SK-N-MC (cell line): Measurements from ENCODE around the gene APOBEC3H.
A peak's percentile ranks its signal among the peaks of the same experiment; 100 is the strongest.

Experiments
- DNase-seq: peaks from one replicate; pipeline ENCODE4 v3.0.0-alpha.2; 2011; ENCODE audit warnings: low read depth, low spot score
- H3K27ac ChIP-seq: fragments of 200-600 bp; sonication (generic); 2 replicates; pipeline ENCODE4 v1.5.1; 2016; ENCODE audit warnings: mixed run types
- H3K36me3 ChIP-seq: fragments of 200-600 bp; sonication (generic); 2 replicates; pipeline ENCODE4 v1.6.1; 2017; ENCODE audit warnings: antibody characterized with exemption, low read length, mixed read lengths; ENCODE audit not compliant: insufficient read depth
- H3K4me3 ChIP-seq: fragments of 200-600 bp; sonication (generic); 2 replicates; pipeline ENCODE4 v1.5.1; 2016
- H3K9ac ChIP-seq: fragments of 200-600 bp; sonication (generic); 2 replicates; pipeline ENCODE4 v1.8.0; 2017; ENCODE audit warnings: mixed run types, mixed read lengths; ENCODE audit not compliant: insufficient read length
- H3K9me3 ChIP-seq: fragments of 200-600 bp; sonication (generic); 2 replicates; pipeline ENCODE4 v1.6.1; 2017; ENCODE audit warnings: low read depth, mild to moderate bottlenecking, antibody characterized with exemption, low read length, moderate library complexity, mixed read lengths
- EZH2 ChIP-seq: fragments of 200-600 bp; sonication (generic); IDR thresholded peaks from one replicate; pipeline ENCODE4 v1.6.1; 2017; ENCODE audit warnings: antibody characterized with exemption
- FOXP2 ChIP-seq: optimal IDR thresholded peaks from 2 replicates; pipeline ENCODE3; 2011; ENCODE audit warnings: mild to moderate bottlenecking, moderate library complexity; ENCODE audit not compliant: insufficient read depth; ENCODE audit errors: extremely low read length, control extremely low read depth
- POLR2AphosphoS5 ChIP-seq: IDR thresholded peaks from 2 replicates; pipeline ENCODE4 v1.6.1; 2012; ENCODE audit warnings: mild to moderate bottlenecking, low read depth, low read length, borderline replicate concordance

Gene APOBEC3H

DNA sequence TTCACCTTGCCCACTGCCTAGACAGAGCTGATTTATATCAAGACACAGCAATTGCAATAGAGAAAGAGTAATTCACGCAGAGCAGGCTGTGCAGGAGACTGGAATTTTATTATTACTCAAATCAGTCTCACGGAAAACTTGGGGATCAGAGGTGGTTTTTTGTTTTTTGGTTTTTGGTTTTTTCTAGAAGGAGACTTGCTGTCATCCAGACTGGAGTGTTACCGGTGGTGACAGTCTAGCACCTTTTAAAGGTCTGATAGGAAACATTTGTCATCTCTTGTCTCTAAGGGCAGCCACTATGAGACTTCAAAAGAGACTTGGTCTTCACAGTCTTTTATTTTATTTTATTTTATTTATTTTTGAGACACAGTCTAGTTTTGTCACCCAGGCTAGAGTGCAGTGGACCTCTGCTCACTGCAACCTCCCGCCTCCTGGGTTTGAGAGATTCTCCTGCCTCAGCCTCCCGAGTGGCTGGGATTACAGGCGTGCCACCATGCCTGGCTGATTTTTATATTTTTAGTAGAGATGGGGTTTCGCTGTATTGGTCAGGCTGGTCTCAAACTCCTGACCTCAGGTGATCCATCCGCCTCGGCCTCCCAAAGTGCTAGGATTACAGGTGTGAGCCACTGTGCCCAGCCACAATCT, 19.1 kb downstream of the APOBEC3H start:
- no peak overlapping the region for H3K27ac ChIP-seq
- no peak for TF ChIP-seq FOXP2
- TF ChIP-seq POLR2AphosphoS5, result no peak
- no peak for TF ChIP-seq EZH2
- H3K4me3 ChIP-seq, result no peak overlapping the region
- no peak overlapping the region for H3K9ac ChIP-seq
- DNase-seq, result no peak
- no peaks in the 10 kb centered on the region for H3K36me3 ChIP-seq
- H3K9me3 ChIP-seq, result no peaks in the 10 kb centered on the region

DNA sequence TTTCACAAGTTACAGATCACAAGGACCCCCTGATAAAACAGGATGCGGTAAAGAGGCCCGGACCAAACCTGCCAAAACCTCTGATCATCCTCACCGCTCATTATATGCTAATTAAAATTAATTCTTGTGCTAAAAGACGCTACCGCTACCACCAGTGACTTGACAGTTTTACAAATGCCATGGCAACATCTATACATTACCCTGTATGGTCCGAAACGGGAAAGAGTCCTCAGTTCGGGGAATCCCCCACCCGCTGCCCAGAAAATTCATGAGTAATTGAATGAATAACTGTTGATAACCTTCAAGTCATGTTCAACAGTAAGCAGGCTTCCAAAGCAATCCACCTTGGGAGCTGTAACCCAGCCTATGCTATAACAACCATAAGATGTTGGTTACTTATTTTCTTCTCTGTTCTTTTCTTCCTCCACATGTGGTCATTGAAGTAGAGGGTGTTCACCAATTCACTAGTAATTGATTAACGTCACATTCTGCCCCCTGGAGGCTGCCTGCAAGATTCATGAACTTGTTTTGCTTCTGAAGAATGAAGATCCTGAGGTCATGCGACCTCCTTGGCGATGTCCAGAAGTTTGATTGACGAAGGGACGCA, 20.6 kb downstream of the APOBEC3H start:
- Histone ChIP-seq H3K36me3 (no peaks in the 10 kb centered on the region), H3K9me3 (no peaks in the 10 kb centered on the region), H3K9ac (no peak overlapping the region), H3K27ac (no peak overlapping the region), H3K4me3 (no peak overlapping the region)
- TF ChIP-seq POLR2AphosphoS5, result no peak
- TF ChIP-seq EZH2, result no peak
- no peak for TF ChIP-seq FOXP2
- DNase-seq, result peak; percentile 22

DNA sequence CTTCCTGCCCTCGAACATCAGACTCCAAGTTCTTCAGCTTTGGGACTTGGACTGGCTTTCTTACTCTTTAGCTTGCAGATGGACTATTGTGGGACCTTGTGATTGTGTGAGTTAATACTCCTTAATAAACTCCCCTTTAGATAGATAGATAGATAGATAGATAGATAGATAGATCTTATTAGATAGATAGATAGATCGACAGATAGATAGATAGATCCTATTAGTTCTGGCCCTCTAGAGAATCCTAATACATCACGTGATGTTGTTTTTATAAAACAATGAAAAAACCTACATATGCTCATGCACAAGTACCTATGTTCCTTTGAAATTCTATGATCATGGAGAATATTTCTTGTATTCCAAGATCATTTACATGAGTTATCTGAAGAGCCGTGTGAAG, 23.9 kb downstream of the APOBEC3H start:
- TF ChIP-seq FOXP2 (no peak), POLR2AphosphoS5 (no peak), EZH2 (no peak)
- H3K9ac ChIP-seq, result no peak overlapping the region
- no peak overlapping the region for H3K27ac ChIP-seq
- DNase-seq, result no peak
- H3K36me3 ChIP-seq, result no peaks in the 10 kb centered on the region
- H3K9me3 ChIP-seq, result no peaks in the 10 kb centered on the region
- no peak overlapping the region for H3K4me3 ChIP-seq

DNA sequence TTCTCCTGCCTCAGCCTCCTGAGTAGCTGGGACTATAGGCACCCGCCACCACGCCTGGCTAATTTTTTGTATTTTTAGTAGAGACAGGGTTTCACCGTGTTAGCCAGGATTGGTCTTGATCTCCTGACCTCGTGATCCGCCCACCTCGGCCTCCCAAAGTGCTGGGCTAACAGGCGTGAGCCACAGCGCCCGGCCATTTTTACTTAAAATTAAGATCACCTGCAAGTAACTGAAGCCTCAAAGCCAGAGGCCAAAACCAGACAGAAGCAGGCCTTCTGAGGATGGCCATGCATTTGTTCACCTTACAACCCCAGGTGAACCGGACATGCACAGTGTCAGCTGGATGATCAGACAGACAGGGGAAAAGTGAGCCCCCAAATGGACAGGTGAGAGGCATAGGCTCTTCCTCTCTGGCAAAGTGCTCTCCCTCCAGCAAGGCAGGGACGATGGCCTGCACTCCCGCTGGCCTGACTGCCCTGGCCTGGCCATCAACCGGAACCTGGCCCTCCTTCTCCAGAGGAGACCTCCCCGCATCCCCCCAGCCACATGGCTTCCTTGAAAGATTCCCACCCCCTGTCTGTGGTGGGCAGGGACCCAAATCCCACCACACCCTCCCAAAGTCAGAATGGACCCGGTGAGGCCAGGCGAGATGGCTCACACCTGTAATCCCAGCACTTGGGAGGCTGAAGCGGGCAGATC, 25.9 kb downstream of the APOBEC3H start:
- Histone ChIP-seq H3K36me3 (no peaks in the 10 kb centered on the region), H3K4me3 (no peak overlapping the region), H3K9ac (no peak overlapping the region), H3K9me3 (no peaks in the 10 kb centered on the region), H3K27ac (no peak overlapping the region)
- TF ChIP-seq EZH2, result no peak
- no peak for TF ChIP-seq POLR2AphosphoS5
- TF ChIP-seq FOXP2, result no peak
- no peak for DNase-seq

DNA sequence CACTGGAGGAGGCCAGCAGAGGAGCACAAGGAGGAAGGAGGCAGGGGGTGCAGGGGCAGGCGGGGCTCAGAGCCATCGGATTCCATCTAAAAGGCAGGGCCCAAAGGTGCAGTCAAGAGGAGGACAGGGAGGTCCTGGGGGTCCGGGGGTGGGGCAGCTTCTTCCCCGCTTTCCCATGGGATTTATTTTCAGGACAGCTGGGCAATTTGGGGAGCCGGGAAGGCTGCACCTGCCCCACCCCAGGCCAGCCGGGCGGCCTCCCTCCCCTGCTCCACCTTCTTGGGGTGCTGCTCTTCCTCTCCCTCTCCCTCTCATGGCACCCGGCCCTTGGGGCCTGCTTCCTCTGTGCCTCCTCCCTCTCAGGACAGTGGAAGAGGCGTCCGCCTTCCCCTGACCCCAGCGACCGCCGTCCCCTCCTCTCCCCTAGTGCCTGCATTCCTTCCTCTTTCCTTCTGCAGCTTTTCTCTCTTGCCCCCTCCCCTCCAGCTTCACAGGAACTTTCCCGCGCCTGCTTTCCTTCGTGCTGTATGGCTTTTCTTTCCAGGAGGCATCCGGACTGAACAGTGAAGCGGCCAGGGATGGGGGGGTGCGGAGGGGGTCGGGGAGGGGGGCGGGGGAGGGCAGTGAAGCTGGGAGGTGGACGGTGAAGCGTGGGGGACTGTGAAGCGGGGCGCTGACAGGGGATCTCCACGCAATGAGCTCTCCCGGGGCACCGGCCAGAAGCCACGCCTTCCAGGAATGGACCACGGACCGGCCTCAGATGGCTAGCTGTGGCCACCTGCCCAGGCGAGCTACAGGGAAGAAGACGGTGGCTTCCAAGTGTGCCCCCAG, 26.9 kb downstream of the APOBEC3H start:
- Histone ChIP-seq H3K9ac (no peak overlapping the region), H3K36me3 (no peaks in the 10 kb centered on the region), H3K4me3 (no peak overlapping the region), H3K9me3 (no peaks in the 10 kb centered on the region), H3K27ac (no peak overlapping the region)
- no peak for DNase-seq
- no peak for TF ChIP-seq FOXP2
- TF ChIP-seq POLR2AphosphoS5, result no peak
- no peak for TF ChIP-seq EZH2

DNA sequence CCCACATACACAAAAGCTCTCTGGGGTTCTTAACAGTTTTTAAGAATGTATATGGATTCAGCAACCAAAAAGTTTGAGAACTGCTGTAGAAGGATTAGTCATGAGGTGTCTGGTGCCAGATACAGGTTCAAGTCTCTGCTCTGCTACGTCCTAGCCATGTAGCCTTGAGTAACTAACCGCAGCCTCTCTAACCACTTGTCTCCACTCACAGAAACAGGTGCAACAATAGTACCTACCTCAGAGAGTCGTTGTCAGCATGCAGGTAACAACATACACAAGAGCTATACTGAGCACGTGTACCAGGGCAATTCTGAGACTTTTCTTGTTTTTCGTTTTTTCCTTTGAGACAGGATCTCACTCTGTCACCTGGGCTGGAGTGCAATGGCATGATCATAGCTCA, 28.6 kb downstream of the APOBEC3H start:
- Histone ChIP-seq H3K27ac (no peak overlapping the region), H3K4me3 (no peak overlapping the region), H3K9me3 (no peaks in the 10 kb centered on the region), H3K9ac (no peak overlapping the region), H3K36me3 (no peaks in the 10 kb centered on the region)
- TF ChIP-seq EZH2 (no peak), FOXP2 (no peak), POLR2AphosphoS5 (no peak)
- no peak for DNase-seq

DNA sequence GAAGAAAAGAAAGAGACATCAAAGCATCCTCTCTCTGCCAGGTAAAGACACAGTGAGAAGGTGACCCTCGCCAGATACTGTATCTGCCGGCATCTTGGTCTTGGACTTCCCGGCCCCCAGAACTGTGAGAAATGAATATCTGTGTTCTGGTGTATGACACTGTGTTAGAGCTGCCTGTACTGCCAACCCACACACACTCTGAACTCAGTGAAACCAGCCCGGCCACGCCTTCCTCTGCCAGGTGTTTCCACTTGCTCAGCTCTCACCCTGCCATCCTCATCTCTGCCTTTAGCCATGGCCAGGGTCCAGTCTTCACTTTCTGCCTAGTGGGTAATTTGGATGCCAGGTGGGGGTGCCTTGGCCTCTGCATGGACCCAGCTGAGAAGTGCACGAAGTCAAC, 31.5 kb downstream of the APOBEC3H start:
- no peaks in the 10 kb centered on the region for H3K9me3 ChIP-seq
- DNase-seq, result no peak
- no peak for TF ChIP-seq FOXP2
- TF ChIP-seq POLR2AphosphoS5, result no peak
- TF ChIP-seq EZH2, result no peak
- no peak overlapping the region for H3K9ac ChIP-seq
- H3K4me3 ChIP-seq, result no peak overlapping the region
- H3K27ac ChIP-seq, result no peak overlapping the region
- no peaks in the 10 kb centered on the region for H3K36me3 ChIP-seq

DNA sequence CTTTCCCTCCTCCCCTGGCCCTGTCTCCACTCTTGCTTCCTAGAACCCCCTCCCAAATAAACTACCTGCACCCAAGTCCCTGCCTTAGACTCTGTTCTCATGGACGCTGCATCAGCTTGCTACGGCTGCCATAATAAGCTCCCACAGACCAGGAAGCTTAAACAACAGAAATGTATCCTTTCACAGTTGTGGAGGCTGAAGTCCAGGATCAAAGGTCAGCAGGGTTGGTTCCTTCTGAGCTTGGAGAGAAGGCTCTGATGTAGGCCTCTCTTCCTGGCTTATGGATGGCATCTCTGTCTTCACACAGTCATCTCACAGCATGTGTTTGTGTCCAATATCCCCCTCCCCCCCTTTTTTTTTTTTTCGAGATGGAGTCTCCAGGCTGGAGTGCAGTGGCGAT, 32.0 kb downstream of the APOBEC3H start:
- no peak overlapping the region for H3K4me3 ChIP-seq
- no peak for TF ChIP-seq EZH2
- TF ChIP-seq POLR2AphosphoS5, result no peak
- no peak for TF ChIP-seq FOXP2
- no peak overlapping the region for H3K9ac ChIP-seq
- DNase-seq, result no peak
- no peaks in the 10 kb centered on the region for H3K9me3 ChIP-seq
- H3K27ac ChIP-seq, result no peak overlapping the region
- H3K36me3 ChIP-seq, result no peaks in the 10 kb centered on the region
